Prostate gland (tissue), 2 donors: Measurements from ENCODE around the gene SPINK2.

ENCODE experiments used
- CTCF ChIP-seq, 4 experiments: fragments of 200-600 bp in 2 of 4; fragments of 450-650 bp in 2 of 4; sonication (generic) in 2 of 4; IDR thresholded peaks; 1 replicate in 3 of 4; 2 replicates in 1 of 4; pipeline ENCODE4 v1.5.1; 2016 to 2019; ENCODE audit warnings: antibody characterized with exemption in 4 of 4, mild to moderate bottlenecking in 2 of 4, moderate library complexity in 2 of 4
- POLR2A ChIP-seq: fragments of 450-650 bp; IDR thresholded peaks from one replicate; pipeline ENCODE4 v1.6.1; 2016; ENCODE audit warnings: antibody characterized with exemption, mild to moderate bottlenecking
- POLR2AphosphoS5 ChIP-seq: sonication (generic); formaldehyde crosslinking; IDR thresholded peaks from one replicate; pipeline ENCODE4 v1.6.1; 2017; ENCODE audit warnings: antibody characterized with exemption

DNA sequence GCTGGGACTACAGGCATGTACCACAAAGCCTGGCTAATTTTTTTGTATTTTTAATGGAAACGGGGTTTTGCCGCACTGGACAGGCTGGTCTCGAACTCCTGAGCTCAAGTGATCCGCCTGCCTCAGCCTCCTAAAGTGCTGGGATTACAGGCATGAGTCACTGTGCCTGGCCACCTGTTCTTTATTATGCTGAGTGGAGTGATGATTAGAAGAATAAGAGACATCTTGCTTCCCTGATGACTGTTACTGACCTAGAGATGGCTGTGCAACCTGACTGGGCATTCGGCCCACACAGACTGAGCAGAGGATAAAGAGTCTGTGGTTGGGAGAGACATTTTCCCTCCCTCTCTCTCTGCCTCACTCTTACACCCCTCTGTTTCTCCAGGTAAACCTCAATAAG, 56.7 kb downstream of the SPINK2 start:
- TF ChIP-seq CTCF (IDR thresholded peaks at IDR 0.05) (no peak), POLR2AphosphoS5 (no peak), POLR2A (no peak)
